Head of caudate nucleus (tissue), 42 donors: ENCODE measurements around the gene ACAP3.
A peak's percentile ranks its signal among the peaks of the same experiment; 100 is the strongest.

Source experiments
- DNase-seq, 42 donors: peaks; one replicate each; pipeline versions ENCODE4 v3.0.0 to v3.0.0-alpha.2; 2020 to 2021; ENCODE audit warnings: mixed read lengths in 7 of 42
- intact Hi-C: fragments of 100-400 bp; cut with DNase I; formaldehyde crosslinking; loops from one replicate; pipeline ENCODE4 v1.15.0; 2022

Gene ACAP3, protein sequence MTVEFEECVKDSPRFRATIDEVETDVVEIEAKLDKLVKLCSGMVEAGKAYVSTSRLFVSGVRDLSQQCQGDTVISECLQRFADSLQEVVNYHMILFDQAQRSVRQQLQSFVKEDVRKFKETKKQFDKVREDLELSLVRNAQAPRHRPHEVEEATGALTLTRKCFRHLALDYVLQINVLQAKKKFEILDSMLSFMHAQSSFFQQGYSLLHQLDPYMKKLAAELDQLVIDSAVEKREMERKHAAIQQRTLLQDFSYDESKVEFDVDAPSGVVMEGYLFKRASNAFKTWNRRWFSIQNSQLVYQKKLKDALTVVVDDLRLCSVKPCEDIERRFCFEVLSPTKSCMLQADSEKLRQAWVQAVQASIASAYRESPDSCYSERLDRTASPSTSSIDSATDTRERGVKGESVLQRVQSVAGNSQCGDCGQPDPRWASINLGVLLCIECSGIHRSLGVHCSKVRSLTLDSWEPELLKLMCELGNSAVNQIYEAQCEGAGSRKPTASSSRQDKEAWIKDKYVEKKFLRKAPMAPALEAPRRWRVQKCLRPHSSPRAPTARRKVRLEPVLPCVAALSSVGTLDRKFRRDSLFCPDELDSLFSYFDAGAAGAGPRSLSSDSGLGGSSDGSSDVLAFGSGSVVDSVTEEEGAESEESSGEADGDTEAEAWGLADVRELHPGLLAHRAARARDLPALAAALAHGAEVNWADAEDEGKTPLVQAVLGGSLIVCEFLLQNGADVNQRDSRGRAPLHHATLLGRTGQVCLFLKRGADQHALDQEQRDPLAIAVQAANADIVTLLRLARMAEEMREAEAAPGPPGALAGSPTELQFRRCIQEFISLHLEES

DNA sequence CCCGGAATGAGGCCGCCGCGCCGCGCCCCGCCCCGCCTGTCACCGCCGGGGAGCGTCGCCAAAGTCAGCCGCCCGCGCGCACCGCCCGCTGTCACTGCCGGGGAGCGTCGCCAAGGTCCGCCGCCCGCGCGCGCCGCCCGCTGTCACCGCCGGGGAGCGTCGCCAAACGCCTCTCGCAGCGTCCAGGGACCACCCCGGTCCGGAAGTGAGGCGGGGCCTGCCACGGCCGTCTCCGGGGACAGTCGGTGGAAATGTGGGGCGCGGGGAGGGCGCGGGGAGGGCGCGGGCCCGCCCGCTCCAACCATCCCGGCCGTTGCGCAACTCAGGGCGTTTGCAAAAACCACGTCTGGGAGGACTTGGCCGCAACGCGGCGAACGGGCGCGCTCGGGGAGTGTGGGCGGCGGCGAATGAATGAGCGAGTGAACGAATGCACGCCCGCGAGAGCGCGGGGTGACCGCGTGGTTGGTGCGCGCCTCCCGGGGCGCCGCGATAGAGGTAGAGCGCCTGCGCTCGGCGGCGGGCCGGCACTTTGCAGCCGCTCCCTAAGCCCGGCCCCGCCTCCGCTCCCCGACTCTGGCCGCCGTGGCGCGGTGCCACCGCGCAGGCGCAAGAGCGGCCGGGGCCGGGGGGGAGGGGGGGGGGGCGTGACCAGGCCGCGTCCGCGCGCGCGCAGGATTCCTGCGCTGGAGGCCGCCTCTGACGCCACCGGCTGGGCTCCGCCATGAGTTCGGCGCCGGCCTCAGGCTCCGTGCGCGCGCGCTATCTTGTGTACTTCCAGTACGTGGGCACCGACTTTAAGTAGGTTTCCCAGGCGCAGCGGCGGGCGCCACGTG is at the start of gene ACAP3, which contains the start of gene PUSL1:
Gene ACAP3, minus strand, starts transcription at position 8 of the 833 bp plus-strand sequence. CDS start 115 bp downstream, outside the sequence.
Gene PUSL1, plus strand, starts transcription at position 675 of the 833 bp plus-strand sequence. Its CDS starts 47 bp downstream, at position 722.
- intact Hi-C loops, result no loop called here
- DNase-seq, result peak; percentile 73 to 95 (median 88)

DNA sequence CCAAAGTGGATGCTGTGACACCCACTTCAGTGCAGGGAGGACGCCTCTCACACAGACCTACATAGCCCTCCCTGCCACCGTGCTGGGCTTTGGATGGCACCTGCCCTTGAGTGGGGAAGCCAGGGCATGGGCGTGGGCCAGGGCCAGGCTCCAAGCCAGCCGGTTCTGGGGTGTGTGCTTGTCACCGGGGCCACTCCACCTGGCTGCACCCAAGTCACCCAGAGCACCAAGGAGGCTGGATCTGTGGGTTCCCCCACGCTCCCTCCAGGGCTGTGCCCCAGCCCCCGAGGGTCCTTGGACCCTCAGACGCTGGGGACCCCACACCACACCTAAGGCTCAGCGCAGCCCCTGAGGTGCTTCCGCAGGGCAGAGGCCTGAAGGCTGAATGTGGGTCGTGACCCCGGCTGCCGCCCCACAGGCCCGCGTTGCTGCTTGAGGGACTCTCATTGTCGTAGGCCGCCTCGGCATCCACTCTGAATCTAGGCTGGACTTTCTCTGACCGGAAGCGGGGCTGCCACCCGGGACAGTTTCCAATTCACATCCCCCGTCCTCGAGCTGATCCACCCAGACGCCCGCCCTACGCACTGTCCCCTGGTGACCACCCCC is 49.2 kb upstream of the ACAP3 start:
- DNase-seq, result no peak
- intact Hi-C loops, result no loop called here

DNA sequence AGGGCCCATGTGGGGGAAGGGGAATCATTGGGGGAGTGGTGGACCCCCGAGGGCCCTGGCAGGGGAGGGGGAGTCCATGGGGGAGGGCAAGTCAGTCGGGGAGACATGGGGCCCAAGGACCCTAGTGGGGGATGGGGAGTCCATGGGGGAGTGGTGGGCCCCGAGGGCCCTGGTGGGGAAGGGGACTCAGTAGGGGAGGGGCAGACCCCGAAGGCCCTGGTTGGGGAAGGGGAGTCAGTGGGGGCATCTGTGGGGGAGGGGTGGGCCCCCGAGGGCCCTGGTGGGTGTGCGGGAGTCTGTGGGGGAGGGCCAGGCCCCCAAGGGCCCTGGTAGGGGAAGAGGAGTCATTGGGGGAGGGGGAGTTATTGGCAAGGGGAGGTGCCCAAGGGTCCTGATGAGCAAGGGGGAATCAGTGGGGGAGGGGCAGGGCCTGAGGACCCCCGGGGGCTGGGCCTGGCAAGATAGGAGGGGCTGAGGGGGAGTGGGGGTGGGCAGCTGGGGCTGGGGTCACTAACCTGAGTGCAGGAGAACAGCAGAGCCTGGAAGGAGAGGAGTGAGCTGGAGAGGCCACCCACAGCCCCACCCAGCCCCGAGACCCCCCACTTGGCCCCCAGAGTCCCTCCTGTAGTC is 48.6 kb upstream of the ACAP3 start:
- intact Hi-C loops, result no loop called here
- no peak for DNase-seq

DNA sequence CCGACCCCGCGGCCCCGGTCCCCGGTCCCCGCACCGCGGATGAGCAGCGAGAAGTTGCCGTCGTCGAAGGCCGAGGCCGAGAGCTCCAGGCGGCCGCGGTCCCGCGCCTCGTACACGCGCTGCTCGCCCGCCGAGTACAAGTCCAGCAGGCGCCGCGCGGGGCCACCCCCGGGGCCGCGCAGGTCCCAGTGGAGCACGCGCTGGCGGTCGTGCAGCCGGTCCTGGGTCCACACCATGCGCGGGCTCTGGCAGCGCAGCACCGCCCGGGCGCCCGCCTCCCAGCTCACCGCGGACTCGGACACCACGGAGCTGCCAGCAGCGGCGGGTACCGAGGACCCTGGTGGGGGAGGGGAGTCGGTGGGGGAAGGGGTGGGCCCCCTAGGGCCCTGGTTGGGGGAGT is 47.7 kb upstream of the ACAP3 start:
- DNase-seq, result peak in 2 of 42 donors; percentile 27 to 35
- intact Hi-C loops, result no loop called here

DNA sequence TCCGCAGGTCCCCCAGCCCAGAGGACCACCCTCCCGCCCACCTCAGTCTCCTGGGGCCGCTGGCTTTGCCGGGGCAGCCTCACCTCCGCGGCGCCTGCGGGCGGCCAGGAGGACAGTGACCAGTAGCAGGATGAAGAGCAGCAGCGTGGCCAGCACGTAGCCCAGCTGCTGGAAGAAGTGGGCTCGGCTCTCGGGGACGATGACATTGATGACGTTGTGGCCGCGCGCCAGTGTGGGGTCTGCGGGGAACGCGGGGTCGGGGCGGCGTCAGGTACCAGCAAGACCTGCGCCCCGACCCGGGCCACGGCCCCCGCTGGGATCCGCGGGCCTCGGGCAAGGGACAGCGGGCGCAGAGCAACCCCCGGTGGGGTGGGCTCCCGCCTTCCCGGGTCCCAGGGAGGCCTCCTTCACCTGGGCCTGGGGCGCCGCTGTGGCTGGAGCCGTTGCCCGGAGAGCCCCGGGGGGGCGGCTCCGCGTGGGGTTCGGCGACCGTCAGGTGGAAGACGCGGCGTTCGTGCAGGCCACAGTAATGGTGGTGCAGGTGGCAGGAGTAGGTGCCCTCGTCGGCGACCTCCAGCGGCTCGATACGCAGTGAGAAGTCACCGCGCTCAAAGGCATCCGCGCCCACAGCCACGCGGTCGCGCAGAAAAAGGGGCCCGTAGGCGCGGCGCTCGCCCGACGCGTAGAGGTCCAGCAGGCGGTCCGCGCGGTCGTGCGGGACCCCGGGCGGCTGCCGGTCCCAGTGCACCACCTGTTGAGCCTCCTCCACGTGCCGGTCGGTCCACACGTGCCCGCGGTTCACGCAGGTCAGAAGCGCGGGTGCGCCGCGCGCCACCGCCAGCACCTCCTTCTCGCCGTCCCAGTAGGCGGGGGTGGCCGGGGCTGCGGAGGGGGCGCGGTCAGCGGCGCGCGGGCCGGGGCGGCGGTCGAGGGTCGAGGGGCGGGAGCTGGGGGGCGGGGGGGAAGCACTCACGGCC is 46.8 kb upstream of the ACAP3 start:
- DNase-seq, result peak in 2 of 42 donors; percentile 6 to 23
- intact Hi-C loops, result no loop called here

DNA sequence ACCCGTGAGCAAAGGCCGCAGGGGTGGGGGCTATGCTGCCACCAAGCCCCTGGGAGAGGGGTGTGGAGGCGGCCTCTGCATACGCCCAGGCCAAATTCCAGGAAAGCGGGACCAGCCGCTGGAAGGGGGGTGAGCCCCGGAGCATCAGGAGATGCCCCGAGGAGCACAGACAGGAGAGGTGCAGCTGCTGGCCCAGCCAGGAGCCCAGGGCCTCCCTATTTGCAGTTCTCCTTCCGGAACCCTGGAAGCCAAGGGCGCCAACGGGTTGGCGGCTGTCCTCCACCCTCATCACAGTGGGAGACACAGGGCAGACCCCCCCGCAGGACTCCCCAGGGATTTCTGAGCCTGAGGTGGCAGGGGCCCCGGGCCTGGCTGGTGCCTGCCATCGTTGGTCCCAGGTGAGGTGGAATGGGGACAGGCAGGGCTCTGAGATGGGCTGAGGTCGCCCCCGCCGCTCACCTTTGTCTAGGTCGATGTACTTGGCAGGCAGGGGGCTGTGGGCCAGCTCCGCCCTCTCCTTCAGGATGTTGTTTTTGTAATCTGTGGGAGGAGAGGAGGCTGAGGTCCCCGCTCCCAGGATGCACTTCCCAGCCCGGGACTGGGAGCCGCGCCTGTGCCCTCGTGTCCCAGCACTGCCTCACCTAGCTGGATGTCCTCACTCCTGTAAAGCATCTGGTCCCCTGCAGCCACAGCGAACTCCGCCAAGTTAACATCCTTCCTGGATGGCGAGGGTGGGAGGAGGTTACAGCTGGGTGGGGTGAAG is 45.8 kb upstream of the ACAP3 start:
- intact Hi-C loops, result no loop called here
- peak in 2 of 42 donors; percentile 3 to 23 for DNase-seq

DNA sequence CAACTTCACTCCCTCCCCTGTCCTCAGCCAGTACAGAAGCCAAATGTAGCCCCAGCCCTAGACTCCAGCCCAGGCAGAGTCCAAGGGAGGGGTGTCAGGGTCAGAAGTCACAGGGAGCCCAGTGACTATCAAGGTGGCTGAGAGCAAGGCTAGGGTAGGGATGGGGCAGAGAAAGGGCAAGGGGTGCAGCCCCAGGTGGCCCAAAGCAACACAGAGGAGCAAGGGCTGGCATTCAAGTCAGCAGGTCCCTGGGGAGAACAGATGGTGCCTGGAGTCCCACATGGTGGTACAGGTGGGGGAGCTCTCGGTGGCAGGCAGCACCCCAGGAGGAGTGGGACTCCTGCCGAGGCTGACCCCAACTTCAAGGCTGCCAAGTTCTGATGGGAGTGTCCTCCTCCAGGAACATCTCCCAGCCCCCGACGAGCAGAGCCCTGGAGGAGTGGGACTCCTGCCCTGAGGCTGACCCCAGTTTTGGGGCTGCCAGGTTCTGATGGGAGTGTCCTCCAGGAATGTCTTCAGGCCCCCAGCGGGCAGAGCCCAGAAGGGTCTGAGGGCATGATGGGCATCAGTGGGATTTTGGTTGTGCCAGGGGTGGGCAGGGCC is 45.2 kb upstream of the ACAP3 start:
- intact Hi-C loops, result no loop called here
- DNase-seq, result peak in 1 of 42 donors; percentile 22

DNA sequence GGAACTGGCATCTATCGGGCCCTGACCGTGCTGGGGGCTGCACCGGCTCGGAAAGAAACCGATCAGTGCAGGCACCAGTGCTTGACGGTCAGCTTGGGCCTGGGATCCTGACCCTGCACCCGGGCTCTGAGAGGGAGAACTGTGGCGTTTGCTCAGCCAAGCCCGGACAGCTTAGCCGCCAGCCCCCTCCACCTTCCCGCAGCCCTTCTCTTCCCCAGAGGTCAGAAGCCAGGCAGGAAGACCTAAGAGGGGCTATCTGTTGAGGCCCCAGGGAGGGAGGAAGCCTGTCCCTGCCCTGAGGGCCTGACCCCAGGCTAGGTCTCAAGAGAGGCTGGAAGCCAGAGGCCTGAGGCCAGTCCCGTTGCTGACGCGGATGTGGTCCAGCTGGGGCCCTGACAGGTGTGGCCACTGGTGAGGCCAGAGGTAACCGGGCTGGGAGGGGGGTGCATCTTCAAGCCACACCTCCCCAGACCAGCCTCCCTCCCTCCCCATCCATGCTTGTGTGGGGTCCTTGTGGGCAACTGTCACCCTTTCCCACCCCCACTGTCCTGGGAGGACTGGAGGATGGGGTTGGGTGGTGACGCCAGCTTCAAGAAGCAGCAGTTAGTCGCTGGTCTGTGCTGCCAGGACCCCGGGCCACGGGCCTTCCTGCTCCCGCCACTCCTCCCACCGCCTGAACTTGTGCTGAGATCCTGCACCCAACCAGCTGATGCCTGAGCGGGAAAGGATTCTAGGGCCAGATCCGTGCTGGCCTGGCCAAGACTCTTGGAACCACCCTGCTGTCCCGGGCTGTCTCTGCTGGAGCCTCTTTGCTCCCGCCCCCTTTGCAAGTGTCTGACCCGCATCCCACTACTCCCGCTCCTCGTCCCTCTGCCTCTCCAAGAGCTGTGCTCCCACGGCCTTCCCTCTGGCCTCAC is 44.0 kb upstream of the ACAP3 start:
- intact Hi-C loops, result no loop called here
- peak in 1 of 42 donors; percentile 1 for DNase-seq

DNA sequence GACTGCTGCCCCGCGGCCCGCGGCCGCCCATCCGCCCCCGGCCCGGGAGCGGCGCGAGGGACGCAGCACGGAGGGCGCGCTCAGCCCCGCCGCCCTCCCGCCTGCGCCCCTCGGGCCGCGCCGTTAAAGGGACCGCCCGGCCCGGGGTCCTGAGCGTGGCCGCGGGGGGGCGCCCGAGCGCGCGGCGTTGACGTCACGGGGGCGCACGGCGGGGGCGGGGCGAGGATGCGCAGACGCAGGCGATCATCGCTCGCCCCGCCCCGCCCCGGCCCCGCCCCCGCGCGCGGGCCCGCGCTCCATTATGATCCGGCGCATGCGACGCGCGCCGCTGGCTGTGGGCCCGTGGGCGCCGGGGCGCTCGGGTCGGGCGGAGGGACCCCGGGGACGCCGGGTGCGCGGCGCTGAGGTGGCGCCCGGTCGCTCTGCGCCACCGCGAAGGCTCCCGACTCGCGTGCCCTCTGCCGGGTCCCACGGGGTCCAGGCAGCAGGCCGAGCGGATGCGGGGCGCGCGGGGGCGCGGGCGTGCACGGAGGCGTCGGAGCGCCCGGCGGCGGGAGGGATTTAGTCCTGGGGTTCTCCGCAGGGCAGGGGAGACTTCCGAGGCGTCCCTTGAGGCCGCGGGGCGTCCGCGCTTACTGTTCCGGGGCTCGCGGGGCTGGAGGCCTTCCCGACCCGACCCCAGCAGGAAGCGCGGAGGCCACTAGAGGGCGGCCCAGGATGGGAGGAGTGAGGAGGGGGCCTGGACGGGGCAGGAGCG is 41.7 kb upstream of the ACAP3 start, which contains the start of gene DVL1:
Gene DVL1, minus strand, starts transcription at position 163 of the 757 bp plus-strand sequence. CDS start 353 bp downstream, outside the sequence.
- intact Hi-C loops, result no loop called here
- DNase-seq, result peak in 39 of 42 donors; percentile 27 to 82 (median 62)

DNA sequence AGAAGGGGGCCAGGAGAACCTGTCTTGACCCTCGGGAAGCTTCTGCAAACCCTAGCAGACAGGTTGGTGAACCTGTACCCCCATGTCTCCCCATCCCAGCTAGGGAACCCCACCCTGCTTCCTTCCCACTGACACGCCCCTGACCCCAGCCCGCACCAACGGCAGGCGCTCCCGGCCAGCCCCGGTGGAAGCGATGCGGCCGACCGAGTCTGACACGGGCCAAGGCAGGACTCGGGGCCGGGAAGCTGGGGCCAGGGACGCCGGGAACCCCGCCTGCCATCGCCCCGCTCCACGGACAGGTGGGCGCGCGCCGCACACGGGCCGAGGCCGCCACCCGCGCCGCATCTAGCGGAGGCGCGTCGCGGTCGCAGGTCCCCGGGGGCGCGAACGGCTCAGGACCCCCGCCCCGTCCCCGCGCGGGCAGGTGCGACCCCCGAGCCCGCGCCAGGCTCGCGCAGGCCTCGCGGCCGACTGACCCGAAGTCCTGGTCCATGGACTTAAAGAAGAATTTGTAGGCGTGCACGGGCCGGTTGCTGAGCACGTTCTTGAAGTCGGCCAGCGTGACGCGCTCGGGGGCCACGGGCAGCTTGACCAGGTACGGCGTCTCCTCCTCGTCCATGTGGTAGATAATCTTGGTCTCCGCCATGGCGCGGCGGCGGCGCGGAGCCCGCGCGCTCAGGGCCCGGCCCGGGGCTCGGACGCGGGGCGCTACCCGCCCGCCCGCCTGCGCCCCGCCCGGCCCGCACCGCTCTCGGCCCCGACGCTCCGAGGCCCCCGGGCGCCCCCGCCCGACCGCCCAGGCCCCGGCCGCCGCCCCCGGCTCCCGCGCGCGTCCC is 40.9 kb upstream of the ACAP3 start:
- intact Hi-C loops, result no loop called here
- DNase-seq, result peak in 5 of 42 donors; percentile 18 to 52 (median 32)

DNA sequence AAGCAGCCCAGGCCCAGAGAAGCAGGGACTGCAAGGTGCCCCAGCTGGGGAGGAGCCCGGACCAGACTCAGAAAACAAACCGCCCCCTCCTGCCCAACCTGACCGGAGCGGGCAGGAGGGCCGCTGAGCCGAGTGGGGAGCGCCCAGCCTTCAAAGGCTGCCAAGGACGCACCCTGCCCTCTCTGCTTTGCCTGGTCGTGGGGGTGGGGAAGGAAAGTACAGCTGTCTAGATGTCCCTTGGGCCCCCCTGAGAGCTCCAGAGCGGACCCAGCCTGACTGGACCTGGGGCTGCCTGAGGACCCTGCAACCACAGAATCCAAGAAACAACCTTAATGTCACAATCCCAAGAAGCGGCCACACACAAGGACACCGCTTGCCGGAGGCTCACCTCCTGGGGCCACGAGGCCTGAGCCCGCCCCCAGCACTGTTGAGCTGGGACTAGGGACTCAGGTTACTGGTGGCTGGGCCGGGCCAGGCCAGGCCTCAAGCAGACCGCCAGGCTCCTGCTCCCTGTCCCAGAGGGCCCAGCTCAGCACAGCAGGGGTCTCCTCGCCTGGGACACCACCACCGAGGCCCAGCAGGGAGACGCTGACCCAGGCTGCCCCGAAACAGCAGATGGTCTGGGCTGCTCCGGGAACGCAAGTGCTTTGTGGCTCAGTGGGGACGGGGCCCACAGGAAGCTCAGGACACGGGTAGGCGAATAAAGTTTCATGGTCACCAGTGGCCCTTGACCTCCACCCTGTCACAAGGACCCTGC is 40.1 kb upstream of the ACAP3 start:
- DNase-seq, result peak in 1 of 42 donors; percentile 22
- intact Hi-C loops, result no loop called here

DNA sequence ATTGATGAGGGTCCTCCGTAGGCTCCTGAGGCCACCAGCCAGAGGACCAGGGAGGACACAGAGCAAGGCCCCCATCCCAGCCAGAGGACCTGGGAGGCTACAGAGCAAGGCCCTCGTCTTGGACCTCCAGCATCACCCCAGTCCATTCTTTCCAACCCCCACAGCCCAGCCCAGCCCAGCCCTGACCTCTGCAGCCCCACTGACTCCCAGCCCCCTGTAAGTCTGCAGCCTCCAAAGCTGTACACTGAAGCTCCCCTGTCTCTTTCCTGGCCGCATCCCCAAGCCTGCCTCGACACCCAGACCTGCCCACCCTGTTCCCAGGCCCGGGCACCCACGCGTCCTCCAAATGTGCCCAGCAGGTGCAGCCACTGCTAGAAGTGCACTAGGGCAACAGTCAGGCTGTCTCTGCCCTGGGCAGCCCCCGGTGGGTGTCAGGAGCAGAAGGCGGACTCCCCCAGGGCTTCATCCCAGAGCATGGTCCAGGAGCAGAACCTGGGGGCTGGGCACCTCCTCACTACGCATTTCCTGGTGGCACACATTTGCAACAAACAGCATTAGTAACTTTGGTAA is 39.4 kb upstream of the ACAP3 start:
- intact Hi-C loops, result no loop called here
- peak in 1 of 42 donors; percentile 23 for DNase-seq
